GM12874 (cell line): ENCODE measurements around the gene ZNF672.
A peak's percentile ranks its signal among the peaks of the same experiment; 100 is the strongest.

Experiments used
- TF ChIP-seq, protein P1 (sequence below): IDR thresholded peaks from 2 replicates; pipeline ENCODE4 v1.5.1; 2011; ENCODE audit warnings: low read depth, mild to moderate bottlenecking, control low read depth, low read length, moderate library complexity; ENCODE audit not compliant: insufficient read depth

ZNF672 gene

DNA sequence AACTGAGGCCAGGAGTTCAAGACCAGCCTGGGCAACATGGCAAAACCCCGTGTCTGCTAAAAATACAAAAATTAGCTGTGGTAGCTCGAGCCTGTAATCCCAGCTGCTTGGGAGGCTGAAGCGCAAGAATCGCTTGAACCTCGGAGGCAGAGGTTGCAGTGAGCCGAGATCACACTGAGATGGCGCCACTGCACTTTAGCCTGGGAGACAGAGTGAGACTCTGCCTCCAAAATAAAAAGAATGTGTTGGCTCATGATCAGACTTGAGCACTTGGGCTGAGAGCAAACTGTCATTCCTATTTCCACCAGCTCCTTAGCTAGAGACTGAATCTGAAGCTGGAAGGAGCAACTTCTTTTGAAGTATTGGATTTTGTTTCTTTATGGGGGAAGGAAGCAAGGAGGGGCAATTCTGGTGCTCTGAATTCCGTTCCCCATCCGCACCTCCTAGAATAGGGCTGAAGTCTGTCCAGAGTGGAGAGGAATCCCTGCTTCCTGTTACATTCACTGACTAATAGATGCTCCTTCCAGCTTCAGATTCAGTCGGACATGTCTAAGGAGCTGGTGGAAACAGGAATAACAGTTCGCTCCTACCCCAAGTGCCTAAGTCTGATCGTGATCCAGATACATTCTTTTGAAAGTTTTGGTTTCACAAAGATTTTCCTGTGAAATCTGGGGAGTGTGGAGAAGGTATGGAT is 3.8 kb downstream of the ZNF672 start:
- TF ChIP-seq, protein P1, sequence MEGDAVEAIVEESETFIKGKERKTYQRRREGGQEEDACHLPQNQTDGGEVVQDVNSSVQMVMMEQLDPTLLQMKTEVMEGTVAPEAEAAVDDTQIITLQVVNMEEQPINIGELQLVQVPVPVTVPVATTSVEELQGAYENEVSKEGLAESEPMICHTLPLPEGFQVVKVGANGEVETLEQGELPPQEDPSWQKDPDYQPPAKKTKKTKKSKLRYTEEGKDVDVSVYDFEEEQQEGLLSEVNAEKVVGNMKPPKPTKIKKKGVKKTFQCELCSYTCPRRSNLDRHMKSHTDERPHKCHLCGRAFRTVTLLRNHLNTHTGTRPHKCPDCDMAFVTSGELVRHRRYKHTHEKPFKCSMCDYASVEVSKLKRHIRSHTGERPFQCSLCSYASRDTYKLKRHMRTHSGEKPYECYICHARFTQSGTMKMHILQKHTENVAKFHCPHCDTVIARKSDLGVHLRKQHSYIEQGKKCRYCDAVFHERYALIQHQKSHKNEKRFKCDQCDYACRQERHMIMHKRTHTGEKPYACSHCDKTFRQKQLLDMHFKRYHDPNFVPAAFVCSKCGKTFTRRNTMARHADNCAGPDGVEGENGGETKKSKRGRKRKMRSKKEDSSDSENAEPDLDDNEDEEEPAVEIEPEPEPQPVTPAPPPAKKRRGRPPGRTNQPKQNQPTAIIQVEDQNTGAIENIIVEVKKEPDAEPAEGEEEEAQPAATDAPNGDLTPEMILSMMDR = peak; percentile 51

GRCh38 chr1:248842781-248843331 is 4.8 kb downstream of the ZNF672 start:
- TF ChIP-seq, protein P1 = no peak

DNA sequence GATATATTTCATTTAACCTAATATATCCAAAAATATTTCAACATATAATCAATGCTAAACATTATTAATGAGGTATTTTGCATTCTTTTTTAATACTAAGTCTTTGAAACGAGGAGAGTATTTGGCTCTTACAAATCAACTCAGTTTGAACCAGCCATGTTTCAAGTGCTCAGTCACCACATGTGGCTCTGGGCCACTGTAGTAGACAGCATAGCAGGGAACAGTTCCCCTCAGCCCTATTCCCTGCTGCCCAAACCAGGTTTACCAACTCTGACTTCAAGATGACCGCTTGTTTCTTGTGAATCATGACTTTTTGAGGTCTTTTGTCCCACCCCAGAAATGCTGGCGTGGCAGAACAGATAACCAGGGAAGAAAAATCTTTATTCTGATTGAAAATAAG is 5.7 kb downstream of the ZNF672 start:
- TF ChIP-seq, protein P1 = no peak

DNA sequence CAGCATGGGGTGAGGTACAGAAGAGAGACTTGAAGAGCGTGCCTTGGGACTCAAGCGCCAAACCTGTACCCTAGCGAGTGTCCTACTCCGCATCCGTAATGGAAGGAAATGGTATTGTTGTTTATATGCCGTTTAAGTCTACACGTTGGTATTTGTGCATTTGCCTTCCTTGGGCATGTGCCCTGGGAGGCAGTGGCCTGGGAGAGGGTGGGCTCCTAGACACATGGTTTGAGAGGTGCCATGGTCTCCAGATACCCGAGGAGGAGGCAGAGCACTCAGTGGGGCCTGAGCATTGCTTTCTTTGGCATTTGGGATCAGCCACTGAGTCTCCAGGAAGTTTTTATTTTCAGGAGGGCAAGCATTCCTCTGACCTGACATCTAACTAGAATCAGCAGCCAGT is 6.5 kb downstream of the ZNF672 start:
- TF ChIP-seq, protein P1 = no peak

- TF ChIP-seq, protein P1 = no peak
These were observed 9.3 kb downstream of the ZNF672 start for GRCh38 chr1:248847181-248847955.

DNA sequence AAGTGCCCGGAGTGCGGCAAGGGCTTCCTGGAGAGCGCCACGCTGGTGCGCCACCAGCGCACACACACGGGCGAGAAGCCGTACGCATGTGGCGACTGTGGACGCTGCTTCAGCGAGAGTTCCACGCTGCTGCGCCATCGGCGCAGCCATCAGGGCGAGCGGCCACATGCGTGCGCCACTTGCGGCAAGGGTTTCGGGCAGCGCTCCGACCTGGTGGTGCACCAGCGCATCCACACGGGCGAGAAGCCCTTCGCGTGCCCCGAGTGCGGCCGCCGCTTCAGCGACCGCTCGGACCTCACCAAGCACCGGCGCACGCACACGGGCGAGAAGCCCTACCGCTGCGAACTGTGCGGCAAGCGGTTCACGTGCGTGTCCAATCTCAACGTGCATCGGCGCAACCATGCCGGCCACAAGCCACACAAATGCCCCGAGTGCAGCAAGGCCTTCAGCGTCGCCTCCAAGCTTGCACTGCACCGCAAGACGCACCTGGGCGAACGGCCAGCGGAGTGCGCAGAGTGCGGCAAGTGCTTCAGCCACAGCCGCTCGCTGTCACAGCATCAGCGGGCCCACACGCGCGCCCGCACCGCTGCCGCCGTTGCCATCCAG is 10.0 kb downstream of the ZNF672 start:
- TF ChIP-seq, protein P1 = no peak

GRCh38 chr1:248848602-248849001 is 10.6 kb downstream of the ZNF672 start:
- TF ChIP-seq, protein P1 = no peak
